Measurements from ENCODE around the gene UNC45B. TPM values are rescaled to one million over a fixed set of nuclear protein-coding genes. Genes with fewer than 3 reads are reported as not detected.

Gene UNC45B
- total RNA-seq, 1 experiment from 2014 or later: 0.22 TPM

GRCh38 chr17:35127751-35128514 is 19.7 kb upstream of the UNC45B start:
- H2BK120ac ChIP-seq (ENCODE audit: low read depth, low read length, poor library complexity, severe bottlenecking): no peak overlapping the region
- H3K4me2 ChIP-seq (ENCODE audit: insufficient read depth, insufficient read length, low read length): no peak overlapping the region
- H4K5ac ChIP-seq (ENCODE audit: insufficient read length, low read depth, low read length): no peak overlapping the region
- Mint-ChIP-seq H3K4me1 (no peaks in the 10 kb centered on the region), H3K27me3 (ENCODE audit: low read depth) (peaks cover 7% of the 10 kb centered on the region), H3K4me3 (no peak overlapping the region), H3K36me3 (ENCODE audit: insufficient read depth in 1 of 3, low read depth in 3 of 3) (peaks cover 16 to 30% (median 18%) of the 10 kb centered on the region in 3 experiments; a peak in 6 of 7 replicates), H3K9me3 (no peaks in the 10 kb centered on the region; a peak in 1 of 5 replicates), H3K27ac (no peak overlapping the region)
- H4K8ac ChIP-seq (replicated peaks; ENCODE audit: insufficient read length, low read depth, low read length): no peak overlapping the region
- H3K9ac ChIP-seq (ENCODE audit: extremely low read depth, insufficient read length, low read length): no peak overlapping the region
- no CpG with 5 or more reads among the region's 11 CpGs for WGBS (ENCODE audit: extremely low coverage, insufficient read length, low lambda C conversion rate)
- H3K23ac ChIP-seq (ENCODE audit: insufficient read length, low read depth, low read length): no peak overlapping the region
- no peak overlapping the region for H3K18ac ChIP-seq (ENCODE audit: insufficient read length, low read depth, low read length)
- no peak for TF ChIP-seq CTCF (conservative IDR thresholded peaks at IDR 0.05)
- H2BK20ac ChIP-seq (ENCODE audit: low read depth, low read length, poor library complexity, severe bottlenecking): no peak overlapping the region
- no peak overlapping the region for H3K14ac ChIP-seq (ENCODE audit: insufficient read depth, low read length)
- H3K23me2 ChIP-seq (ENCODE audit: insufficient read length, low read depth, low read length, poor library complexity, severe bottlenecking): no peaks in the 10 kb centered on the region
- H3K4me1 ChIP-seq (ENCODE audit: insufficient read depth, low read length): no peaks in the 10 kb centered on the region
- no peak overlapping the region for H2BK12ac ChIP-seq (ENCODE audit: insufficient read length, low read depth, low read length)
- H4K20me1 ChIP-seq (ENCODE audit: control insufficient read depth, insufficient read depth, insufficient read length): no peaks in the 10 kb centered on the region
- no peak overlapping the region for H3K27ac ChIP-seq (ENCODE audit: insufficient read length, low read depth, low read length)
- no peak overlapping the region for H4K91ac ChIP-seq (ENCODE audit: insufficient read length, low read depth, low read length)
- H2AK5ac ChIP-seq (ENCODE audit: insufficient read length, low read length): no peak overlapping the region
- no peak overlapping the region for H3T11ph ChIP-seq (ENCODE audit: low read length)
- H3K9me3 ChIP-seq (ENCODE audit: control insufficient read depth, low read depth, low read length): no peaks in the 10 kb centered on the region
- no peak for DNase-seq
- H3K79me2 ChIP-seq (ENCODE audit: insufficient read depth, low read length): no peaks in the 10 kb centered on the region
- H3K79me1 ChIP-seq (ENCODE audit: insufficient read depth, low read depth, low read length, poor library complexity, severe bottlenecking): no peaks in the 10 kb centered on the region
- H3K27me3 ChIP-seq (ENCODE audit: insufficient read depth, low read length): no peaks in the 10 kb centered on the region
- H3K4ac ChIP-seq (ENCODE audit: low read depth, low read length): no peak overlapping the region
- H2BK15ac ChIP-seq (ENCODE audit: low read depth, low read length): no peak overlapping the region
- no peak overlapping the region for H2BK5ac ChIP-seq (ENCODE audit: insufficient read length, low read length)
- no peak overlapping the region for H2AFZ ChIP-seq (ENCODE audit: low read length)
- H3K56ac ChIP-seq (ENCODE audit: insufficient read length, low read depth, low read length): no peak overlapping the region

All from H9 (cell line).